Lung (tissue), 5 donors: ENCODE measurements around the gene SSX2. TPM values are rescaled to one million over a fixed set of nuclear protein-coding genes. Genes with fewer than 3 reads are reported as not detected.

ENCODE experiments used
- polyA plus RNA-seq, 2 donors: library from polyadenylated mRNA; stranded (reverse); fragments of 200-250 nt; gene quantifications; one replicate each; pipeline ENCODE4 v1.2.1, GENCODE V29; 2013
- small RNA-seq: library from RNA; depleted of rRNA; stranded (forward); fragments of <200 nt; gene quantifications from one replicate; pipeline ENCODE3, GENCODE V24; 2014; ENCODE audit warnings: low replicate concordance
- total RNA-seq, 2 donors: library from RNA; depleted of rRNA in 1 of 2; stranded (reverse); fragments of >200 nt in 1 of 2; gene quantifications; one replicate each; pipeline ENCODE4 v1.2.1, GENCODE V29; 2014 to 2021
- donor health status: Bipolar disorder and iron deficiency.
- donor health status: healthy.
- donor health status: DM: yes; HTN: yes; CAD: no.

Gene SSX2
- total and polyA plus RNA-seq, 4 donors, result not detected

Small RNA genes lying within 50 kb of the gene (small RNA-seq; reads per million reads assigned to genes)
- gene AC244505.3, result not detected
- not detected for gene AC244505.5
- gene AL450023.3, result not detected
- gene RNA5SP504, result not detected

Other genes starting within 250 kb of the SSX2 start
- under 1 TPM in 1 of 2 donors, not detected in 1; 0.58 TPM for gene XAGE1A, start 211.4 kb downstream of the SSX2 start, total RNA-seq
- gene XAGE1A, start 211.4 kb downstream of the SSX2 start, polyA plus RNA-seq, result 1 to 10 TPM in 1 of 2 donors, under 1 TPM in 1; 0.81 to 3.1 TPM
- gene XAGE1B, start 190.1 kb downstream of the SSX2 start, total RNA-seq, result 1 to 10 TPM in 1 of 2 donors, under 1 TPM in 1; 0.58 to 1.5 TPM
- gene XAGE1B, start 190.1 kb downstream of the SSX2 start, polyA plus RNA-seq, result 1 to 10 TPM; 4.3 to 9.0 TPM
- not detected for gene SSX7, start 52.3 kb downstream of the SSX2 start, total RNA-seq
- gene SSX7, start 52.3 kb downstream of the SSX2 start, polyA plus RNA-seq, result not detected
- not detected for gene SSX2B, start 44.1 kb upstream of the SSX2 start, total RNA-seq
- not detected for gene SSX2B, start 44.1 kb upstream of the SSX2 start, polyA plus RNA-seq
- gene SPANXN5, start 90.2 kb upstream of the SSX2 start, total RNA-seq, result not detected
- not detected for gene SPANXN5, start 90.2 kb upstream of the SSX2 start, polyA plus RNA-seq
- gene XAGE5, start 104.1 kb upstream of the SSX2 start, total RNA-seq, result not detected
- gene XAGE5, start 104.1 kb upstream of the SSX2 start, polyA plus RNA-seq, result not detected
- gene XAGE3, start 160.9 kb upstream of the SSX2 start, total RNA-seq, result not detected
- gene XAGE3, start 160.9 kb upstream of the SSX2 start, polyA plus RNA-seq, result under 1 TPM in 1 of 2 donors, not detected in 1; 0.14 TPM
- gene FAM156B, start 190.2 kb upstream of the SSX2 start, total RNA-seq, result 10 to 100 TPM; 19.8 to 21.2 TPM
- gene FAM156B, start 190.2 kb upstream of the SSX2 start, polyA plus RNA-seq, result 10 to 100 TPM; 17.3 to 34.2 TPM